ENCODE measurements around the gene NCOA3.
A peak's percentile ranks its signal among the peaks of the same experiment; 100 is the strongest.

The NCOA3 gene

GRCh38 chr20:47600967-47601547, 99.4 kb downstream of the NCOA3 start:
- DNase-seq = no peak

GRCh38 chr20:47603260-47603659, 101.6 kb downstream of the NCOA3 start:
- DNase-seq = no peak

GRCh38 chr20:47605673-47606413, 104.2 kb downstream of the NCOA3 start:
- no peak for DNase-seq

- DNase-seq = no peak
Measured at GRCh38 chr20:47606414-47606982, 104.8 kb downstream of the NCOA3 start.

- DNase-seq = peak; percentile 58 to 67
Measured at GRCh38 chr20:47606983-47607613, 105.4 kb downstream of the NCOA3 start.

GRCh38 chr20:47609001-47609400, 107.3 kb downstream of the NCOA3 start:
- peak; percentile 26 to 37 for DNase-seq

GRCh38 chr20:47610247-47610944, 108.7 kb downstream of the NCOA3 start:
- peak; percentile 64 to 72 for DNase-seq

GRCh38 chr20:47610945-47611250, 109.2 kb downstream of the NCOA3 start:
- DNase-seq = no peak

GRCh38 chr20:47611785-47612184, 110.1 kb downstream of the NCOA3 start:
- DNase-seq = no peak

GRCh38 chr20:47612670-47613069, 111.0 kb downstream of the NCOA3 start:
- DNase-seq = no peak

GRCh38 chr20:47614703-47615309, 113.1 kb downstream of the NCOA3 start:
- DNase-seq = no peak

- DNase-seq = no peak
Measured at GRCh38 chr20:47618479-47618878, 116.8 kb downstream of the NCOA3 start.

- peak; percentile 28 to 71 for DNase-seq
Measured at GRCh38 chr20:47620808-47621805, 119.4 kb downstream of the NCOA3 start.

- DNase-seq = no peak
Measured at GRCh38 chr20:47622118-47622665, 120.5 kb downstream of the NCOA3 start.

- no peak for DNase-seq
Measured at GRCh38 chr20:47623206-47623605, 121.5 kb downstream of the NCOA3 start.

- DNase-seq = no peak
Measured at GRCh38 chr20:47627540-47627939, 125.9 kb downstream of the NCOA3 start.

GRCh38 chr20:47629907-47630306, 128.2 kb downstream of the NCOA3 start:
- no peak for DNase-seq

- DNase-seq = no peak
Measured at GRCh38 chr20:47631078-47631477, 129.4 kb downstream of the NCOA3 start.

- DNase-seq = no peak
Measured at GRCh38 chr20:47635256-47635655, 133.6 kb downstream of the NCOA3 start.

- DNase-seq = no peak
Measured at GRCh38 chr20:47638851-47639250, 137.2 kb downstream of the NCOA3 start.

GRCh38 chr20:47642118-47642517, 140.4 kb downstream of the NCOA3 start:
- DNase-seq = no peak

Measured in inflammatory macrophage treated with lipopolysaccharide for 1 hour (primary cell).